HG02623 (cell line): ENCODE data around the gene HPSE2.

Experiments
- ATAC-seq: cut with Tn5 transposase; IDR thresholded peaks from one replicate; pipeline ENCODE4 v1.9.1; 2021; ENCODE audit warnings: moderate library complexity; ENCODE audit not compliant: unreplicated experiment

Gene HPSE2

DNA sequence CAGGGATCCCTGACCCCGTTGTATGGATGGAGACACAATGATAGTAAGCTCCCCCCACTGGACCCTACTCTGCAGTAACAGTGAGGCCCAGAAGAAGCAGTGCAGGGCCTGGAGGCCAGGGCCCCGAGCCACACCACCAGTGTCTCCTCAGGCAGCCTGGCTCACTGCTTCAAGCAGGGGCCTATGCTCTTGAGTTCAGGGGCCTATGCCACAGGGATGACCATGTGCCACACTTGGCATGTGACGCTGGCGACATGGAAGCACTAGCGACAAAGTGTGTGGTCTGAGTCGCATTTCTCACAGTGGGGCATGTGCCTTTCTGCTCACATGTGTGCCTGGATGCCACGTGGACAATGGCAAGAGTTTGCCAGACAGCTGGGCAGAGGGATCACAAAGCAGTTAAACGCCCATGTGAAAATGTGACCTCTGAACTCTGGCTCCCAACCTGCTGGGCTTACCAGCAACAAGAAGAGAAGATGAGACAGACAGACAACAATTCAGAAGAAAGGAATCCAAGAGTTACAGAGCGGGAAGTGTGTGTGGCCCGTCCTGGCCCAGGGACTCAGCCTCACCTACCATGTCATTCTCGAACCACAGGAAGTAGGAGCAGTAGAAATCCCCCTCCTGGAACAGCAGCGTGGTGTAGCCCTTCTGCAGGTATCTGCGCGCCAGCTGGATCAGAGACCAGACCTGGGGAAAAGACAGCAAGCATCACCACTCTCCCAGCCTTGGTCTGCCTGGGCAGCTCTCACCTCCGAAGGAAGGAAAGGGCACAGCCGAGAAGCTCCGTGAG is 816.0 kb downstream of the HPSE2 start:
- ATAC-seq: no peak

DNA sequence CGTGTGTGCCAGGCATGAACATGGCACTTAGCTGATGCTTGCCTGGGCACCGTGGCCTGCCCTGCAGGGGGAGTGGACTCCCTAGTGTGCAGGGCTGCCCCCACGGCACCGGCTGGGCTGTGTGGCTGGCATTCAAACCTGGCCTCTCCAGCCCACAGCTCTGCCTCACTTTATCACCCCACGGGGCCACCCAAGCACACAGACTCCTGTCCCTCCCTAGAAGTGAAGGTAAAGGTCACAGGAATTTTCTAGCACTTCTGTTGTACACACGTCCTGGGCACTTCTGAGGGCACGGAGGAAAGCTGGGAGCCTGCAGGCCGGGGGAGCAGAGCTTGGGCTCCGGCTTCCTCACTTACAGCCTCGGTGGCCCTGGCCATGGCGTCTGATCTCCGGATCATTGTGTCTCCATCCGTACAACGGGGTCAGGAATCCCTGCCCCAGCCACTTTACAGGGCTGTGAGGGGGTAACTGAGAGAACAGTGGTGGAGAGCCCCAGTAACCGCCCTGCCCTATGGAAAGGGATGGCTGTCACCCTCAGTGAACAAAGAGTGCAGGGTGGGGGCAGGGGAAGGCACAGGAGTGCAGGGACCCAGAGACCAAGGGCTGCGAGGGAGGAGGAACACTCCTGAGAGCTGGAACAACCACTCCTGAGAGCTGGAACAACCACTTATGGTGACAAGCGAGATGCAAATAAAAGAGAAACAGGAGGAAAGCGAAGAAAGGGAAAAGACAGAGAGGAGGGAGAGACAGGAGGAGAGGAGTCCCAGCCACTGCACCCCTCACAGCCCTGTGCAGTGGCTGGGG is 816.8 kb downstream of the HPSE2 start:
- no peak for ATAC-seq

DNA sequence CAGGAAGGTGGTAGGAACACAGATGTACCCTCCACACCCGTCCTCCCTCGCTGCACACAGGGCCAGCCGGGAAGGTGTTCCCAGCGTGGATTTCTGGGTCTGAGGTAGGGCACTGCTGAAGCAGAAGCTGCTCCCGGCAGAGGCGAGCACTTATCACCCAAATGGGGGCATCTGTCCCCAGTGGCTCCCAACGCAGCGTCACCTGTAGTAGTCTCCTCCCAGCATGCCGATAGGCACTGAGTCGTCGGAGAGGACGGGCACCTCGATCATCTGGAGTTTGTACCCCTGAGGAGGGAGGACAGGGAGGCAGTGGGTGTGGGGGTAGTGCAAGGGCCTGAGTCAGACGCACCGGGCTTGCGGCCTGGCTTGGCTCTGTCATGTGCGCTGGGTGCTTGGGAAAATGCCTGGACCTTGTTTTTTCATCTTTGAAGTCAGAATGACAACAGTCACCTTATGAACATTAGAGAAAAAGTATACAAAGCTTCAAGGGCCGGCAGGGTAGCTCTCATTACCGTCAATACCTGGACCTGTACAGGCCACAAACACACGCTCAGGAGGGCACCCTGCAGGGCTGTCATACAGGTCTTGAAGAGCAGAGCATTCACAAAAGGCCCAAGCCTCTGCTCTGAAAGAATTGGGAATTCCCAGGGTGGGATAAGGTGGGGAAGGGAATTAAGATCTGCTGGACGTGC is 817.5 kb downstream of the HPSE2 start:
- ATAC-seq: no peak

DNA sequence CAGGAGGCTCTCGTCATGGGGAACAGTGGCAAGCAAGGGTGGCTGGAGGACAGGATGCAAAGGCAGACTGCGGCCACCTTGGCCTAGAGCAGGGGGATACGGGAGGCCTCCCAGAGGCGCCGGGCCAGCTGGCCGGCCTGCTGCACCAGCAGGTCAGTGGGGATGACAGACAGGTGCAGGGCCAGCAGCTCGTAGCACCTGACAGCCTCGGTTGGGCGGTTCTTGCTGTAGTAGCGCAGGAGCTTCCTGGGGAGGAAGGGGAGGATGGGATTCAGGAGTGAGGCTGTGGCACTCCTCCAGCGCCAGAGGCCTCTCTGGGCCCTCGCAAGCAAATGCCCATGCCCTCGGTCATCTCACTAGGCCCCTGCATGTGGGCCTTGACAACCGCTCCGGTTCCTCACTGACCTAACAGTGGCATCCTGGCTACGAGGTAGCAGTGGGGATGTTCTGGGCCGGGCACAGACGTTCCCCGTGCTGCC is 818.1 kb downstream of the HPSE2 start:
- no peak for ATAC-seq

DNA sequence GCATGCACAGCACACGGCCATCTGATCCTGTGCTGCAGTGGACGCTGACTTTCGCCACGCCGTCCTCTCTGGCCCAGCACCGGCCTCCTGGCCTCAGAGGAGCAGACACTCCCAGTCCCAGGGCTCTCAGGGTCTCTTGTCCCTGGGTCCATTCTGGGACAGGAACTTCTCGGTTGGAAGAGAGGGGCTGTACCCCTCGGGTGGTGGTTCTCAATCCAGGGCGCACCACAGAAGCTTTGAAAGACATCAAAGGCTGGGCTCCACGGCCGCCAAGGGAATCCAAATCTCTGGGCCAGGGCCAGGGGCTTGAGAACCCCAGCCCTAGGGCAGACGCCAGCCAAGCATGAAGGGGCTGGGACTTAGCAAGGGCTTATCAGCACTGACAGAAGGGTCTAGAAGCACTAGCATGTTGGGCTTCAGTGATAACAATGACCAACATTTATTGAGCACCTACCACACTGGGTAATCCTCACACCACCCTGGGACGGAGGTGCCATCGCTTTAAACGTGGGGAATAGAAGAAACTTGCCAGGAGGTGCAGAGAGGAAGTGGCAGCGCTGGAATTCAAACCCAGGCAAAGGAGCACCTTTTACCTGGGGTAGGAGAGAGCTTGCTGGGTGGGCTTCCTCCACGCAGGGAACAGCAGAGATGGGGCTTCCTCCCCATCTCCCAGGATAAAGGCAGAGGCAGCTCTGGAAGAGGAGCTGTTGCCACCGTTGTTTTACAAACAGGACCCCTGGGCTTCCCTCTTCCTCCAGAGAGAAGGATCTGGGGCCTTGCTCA is 818.9 kb downstream of the HPSE2 start:
- no peak for ATAC-seq

DNA sequence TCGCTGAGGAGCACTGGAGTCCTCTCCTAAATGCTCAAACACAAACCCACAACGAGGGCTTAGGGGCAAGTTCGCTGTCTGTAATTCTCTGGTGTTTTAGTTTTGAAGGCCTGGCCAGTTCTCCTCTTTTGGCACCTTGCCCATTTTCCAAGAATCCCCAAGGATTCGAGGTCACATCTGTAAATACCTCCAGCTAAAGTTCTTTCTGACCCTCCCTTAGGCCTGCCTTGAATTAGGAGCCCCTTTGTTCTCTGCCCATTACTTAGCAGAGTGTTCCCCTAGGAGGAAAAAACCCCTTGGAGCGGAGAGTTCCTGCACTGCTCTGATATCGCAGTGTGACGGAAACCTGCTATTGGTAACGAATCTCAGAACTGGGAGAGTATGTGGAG is 819.9 kb downstream of the HPSE2 start:
- ATAC-seq: no peak

DNA sequence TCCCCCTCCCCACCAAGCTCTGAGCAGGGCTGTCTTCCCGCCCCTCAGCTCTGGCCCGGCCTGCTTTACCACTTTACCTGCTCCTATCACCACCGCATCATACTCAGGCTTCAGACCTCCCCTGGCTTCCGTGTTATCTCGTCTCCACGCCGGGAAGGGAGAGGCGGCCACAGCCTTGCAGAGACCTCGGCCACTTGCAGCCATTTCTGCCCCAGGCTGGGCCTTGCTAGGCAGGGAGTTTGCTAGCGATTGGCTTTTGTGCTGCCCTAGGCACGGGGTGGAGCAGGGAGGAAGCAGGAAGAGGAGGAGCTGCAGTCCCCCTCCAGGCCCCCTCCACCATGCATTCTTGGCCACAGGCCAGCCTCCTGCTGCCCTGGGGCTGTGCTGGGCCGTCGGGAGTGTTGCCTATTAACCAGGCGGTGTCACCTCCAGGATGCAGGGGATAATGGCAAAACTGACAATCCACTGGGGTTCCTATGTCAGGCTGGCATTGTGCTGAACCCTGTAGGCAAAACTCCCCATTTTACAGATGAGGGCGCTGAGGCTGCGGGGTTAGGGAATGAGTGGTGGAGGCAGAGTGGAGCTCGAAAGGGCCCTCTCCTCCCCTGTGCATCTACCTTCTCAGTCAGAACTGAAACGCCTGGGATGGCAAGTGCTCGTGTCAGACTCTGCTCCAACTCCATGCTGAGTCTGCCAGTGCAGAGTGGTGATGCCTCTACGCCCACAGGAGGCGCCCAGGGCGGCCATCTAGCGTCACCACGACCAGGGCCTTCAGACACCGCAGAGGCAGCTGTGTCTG is 820.5 kb downstream of the HPSE2 start, which contains the start of gene PYROXD2:
PYROXD2 (minus strand) TSS at position 251 of the 799 bp plus-strand sequence; CDS start at position 204, 47 bp downstream.
- ATAC-seq: peak; percentile 35

DNA sequence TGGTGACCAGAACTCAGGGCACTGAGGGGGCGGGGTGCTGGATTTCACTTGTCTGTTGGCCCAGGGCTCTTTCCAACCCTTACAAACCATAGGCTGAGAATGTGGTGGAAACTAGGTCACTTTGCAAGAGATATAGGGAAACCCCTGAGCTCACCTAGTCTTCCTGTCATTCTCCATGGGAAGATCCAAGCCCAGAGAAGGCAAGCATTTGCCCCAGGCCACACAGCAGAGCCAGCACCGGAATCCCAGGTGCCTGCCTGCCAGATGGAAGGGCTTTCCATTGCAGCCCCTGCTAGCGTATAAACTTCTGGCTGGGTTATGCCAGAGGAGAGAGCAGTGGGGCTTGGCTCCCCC is 821.1 kb downstream of the HPSE2 start:
- ATAC-seq: no peak

DNA sequence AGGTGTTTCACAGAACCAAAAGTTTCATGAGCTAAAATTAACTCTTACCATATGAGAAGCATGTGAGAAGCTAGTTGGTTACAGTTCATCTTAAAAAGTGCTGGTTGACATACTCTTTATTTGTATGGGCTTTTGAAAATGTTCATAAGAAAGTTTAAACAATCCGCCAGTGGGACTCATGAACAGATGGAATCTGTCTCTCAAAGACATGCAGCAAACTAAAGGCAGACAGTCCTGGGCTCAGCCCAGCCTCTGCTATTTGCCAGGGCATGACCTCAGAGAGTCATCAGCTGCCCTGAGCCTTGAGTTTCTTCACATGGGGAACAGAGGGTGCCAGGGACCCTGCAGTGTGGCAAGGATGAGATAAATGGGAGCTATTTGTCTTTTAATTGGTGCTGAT is 823.9 kb downstream of the HPSE2 start:
- no peak for ATAC-seq

DNA sequence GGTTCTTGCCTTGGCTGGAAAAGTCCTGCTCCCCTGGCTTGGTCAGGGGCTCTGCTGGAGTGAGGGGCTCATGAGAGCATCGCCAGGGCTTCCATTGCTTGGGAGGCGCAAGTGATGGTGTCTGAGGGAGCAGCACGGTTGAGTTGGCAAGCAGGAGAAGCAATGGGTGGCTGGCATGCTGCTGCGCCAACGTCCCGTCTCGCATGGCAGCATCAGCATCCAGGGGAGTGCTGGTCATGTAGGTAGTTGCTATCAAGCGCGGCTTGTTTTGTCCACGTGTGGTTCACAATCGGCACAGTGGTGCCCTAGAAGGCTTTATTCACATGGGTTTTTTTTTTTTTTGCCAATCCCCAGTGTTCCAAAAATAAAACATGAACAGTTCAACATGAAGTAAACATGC is 824.5 kb downstream of the HPSE2 start:
- no peak for ATAC-seq

DNA sequence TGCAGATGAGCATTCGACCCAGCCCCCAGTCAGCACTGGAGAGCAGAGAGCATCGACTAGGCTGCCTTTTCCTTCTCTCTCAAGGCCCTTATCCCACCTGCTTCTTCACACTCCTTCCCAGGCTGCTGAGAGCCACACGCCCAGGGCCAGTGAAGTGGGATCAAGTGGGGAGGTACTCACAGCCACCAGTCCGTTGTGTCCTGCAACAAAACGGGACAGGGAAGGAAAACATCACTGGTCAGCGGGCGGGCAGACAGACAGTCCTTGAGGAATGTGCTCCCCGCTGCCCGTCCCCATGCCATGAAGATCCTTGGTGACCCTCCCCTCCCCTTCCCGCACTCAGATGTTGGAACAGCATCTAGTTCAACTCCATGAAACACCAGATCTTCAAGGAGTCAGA is 824.9 kb downstream of the HPSE2 start:
- ATAC-seq: no peak

DNA sequence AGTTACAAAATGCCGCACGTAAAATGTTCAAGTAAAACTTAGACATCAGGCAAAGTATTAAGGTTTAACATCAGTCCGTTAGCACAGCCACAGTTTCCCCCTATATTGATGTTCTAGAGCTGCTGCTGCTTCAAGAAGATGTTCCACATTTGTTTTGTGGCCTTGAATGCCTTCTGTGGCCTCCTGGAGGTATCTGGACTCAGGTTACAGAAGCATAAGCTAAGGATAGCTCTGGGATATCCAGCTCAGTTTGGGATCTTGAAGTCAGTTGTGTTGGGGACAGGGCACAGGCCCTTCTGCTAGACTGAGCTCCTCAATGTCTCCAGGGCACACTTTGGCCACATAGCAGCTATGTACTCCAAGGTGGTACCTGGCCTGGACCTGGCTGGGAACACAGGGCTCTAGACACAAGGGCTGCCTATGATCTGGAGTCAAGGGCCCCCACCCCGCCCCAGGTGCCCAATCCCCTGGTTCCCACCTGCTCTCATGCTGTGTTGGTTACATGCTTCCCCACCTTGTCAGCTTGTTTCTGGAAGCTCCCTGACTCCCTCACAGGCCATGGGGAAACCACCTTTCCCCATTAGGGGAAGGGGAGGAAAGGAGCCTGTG is 825.4 kb downstream of the HPSE2 start:
- ATAC-seq: no peak

DNA sequence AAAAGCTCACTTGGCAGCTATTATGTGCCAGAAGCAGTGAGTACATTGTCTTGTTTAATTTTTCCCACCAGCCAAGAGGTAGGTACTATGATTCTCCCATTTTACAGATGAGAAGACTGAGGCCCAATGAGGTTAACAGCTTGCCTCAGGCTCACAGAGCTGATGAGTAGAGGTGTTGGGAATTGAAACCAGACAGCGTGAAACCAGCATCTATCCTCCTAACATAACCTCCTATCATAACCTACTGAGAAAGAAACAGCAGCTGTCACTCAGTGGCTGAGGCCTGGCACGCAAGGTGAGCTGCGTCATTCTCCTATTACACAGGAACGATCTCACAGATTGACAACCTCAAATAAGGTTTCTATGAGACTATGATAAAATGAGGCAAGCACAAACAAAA is 826.9 kb downstream of the HPSE2 start:
- ATAC-seq: no peak

DNA sequence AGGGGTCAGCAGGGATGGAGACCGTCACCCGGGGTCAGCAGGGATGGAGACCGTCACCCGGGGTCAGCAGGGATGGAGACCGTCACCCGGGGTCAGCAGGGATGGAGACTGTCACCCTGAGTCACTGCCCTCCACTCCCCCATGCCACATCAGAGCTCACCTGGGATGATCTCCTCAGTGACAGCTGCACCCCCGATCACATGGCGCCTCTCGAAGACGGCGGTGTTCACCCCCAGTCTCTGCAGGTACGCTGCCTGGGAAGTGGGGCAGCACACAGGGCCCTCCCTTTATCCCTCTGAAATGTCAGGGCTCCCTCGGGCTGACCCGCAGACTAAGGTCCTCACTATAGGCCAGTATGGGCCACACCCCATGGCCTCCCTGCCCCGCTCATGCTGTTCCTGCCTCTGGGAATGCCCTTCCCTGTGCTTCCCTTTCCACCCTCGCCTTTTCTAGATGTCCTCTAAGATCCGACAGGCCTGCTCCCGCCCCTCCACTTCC is 827.9 kb downstream of the HPSE2 start:
- ATAC-seq: no peak
